Transverse colon (tissue), 4 donors: Measurements from ENCODE around the gene NSUN5. TPM values are rescaled to one million over a fixed set of nuclear protein-coding genes. Genes with fewer than 3 reads are reported as not detected.
A peak's percentile ranks its signal among the peaks of the same experiment; 100 is the strongest.
"Not testable (repeated sequence)": the region's sequence is repeated elsewhere in the genome, so short reads cannot be mapped to it uniquely, and the experiment has no call there.

Experiments used
- DNase-seq: peaks from one replicate; pipeline ENCODE4 v3.0.0-alpha.2; 2019
- H3K27ac ChIP-seq, 4 donors: fragments of 200-600 bp; sonication (generic); 2 replicates each; pipeline ENCODE4 v1.5.1; 2016 to 2018; ENCODE audit warnings: inconsistent platforms in 4 of 4
- H3K27me3 ChIP-seq: fragments of 200-600 bp; sonication (generic); 2 replicates; pipeline ENCODE4 v1.5.1; 2017; ENCODE audit warnings: inconsistent platforms
- H3K36me3 ChIP-seq, 4 donors: fragments of 200-600 bp; sonication (generic); 2 replicates each; pipeline ENCODE4 v1.5.1; 2017 to 2019; ENCODE audit warnings: inconsistent platforms in 4 of 4
- H3K4me1 ChIP-seq, 4 donors: fragments of 200-600 bp; sonication (generic); 2 replicates each; pipeline ENCODE4 v1.5.1; 2017 to 2020; ENCODE audit warnings: inconsistent platforms in 4 of 4
- H3K4me3 ChIP-seq, 4 donors: fragments of 200-600 bp; sonication (generic); 1 replicate in 1 of 4; 2 replicates in 3 of 4; pipeline versions ENCODE4 v1.5.1 to v1.6.1; 2017 to 2019; ENCODE audit warnings: inconsistent platforms in 4 of 4
- H3K9me3 ChIP-seq, 2 donors: fragments of 200-600 bp; sonication (generic); 2 replicates each; pipeline ENCODE4 v1.5.1; 2017 to 2019; ENCODE audit warnings: inconsistent platforms in 2 of 2
- CTCF ChIP-seq, 5 experiments: fragments of 200-600 bp in 3 of 5; fragments of 450-650 bp in 2 of 5; sonication (generic) in 3 of 5; IDR thresholded peaks; 1 replicate in 2 of 5; 2 replicates in 3 of 5; pipeline ENCODE4 v1.5.1; 2016 to 2017; ENCODE audit warnings: antibody characterized with exemption in 5 of 5, inconsistent platforms in 3 of 5, mild to moderate bottlenecking in 2 of 5, moderate library complexity in 1 of 5
- WGBS, 2 donors: methylation state at CpG; one replicate each; pipeline ENCODE4 v1.1.5; 2018; ENCODE audit warnings: low coverage in 1 of 2; 5-methylcytosine and 5-hydroxymethylcytosine counted together
- in situ Hi-C, 4 donors: fragments of 200-750 bp; cut with MboI; loops; one replicate each; pipeline versions ENCODE4 v1.15.0 to v1.15.1; 2017; ENCODE audit warnings: low sequenced_read_pairs in 3 of 4, low pct_ligation_motif_present in 1 of 4, low pct_unique_long_range_greater_than_20kb in 1 of 4
- intact Hi-C: fragments of 100-400 bp; cut with DNase I; formaldehyde crosslinking; loops from one replicate; pipeline ENCODE4 v1.15.1; 2023; ENCODE audit warnings: low total_unique reads
- total RNA-seq, 4 donors: library from RNA; depleted of rRNA; stranded (reverse); fragments of >200 nt; gene quantifications; one replicate each; pipeline ENCODE4 v1.1.0, GENCODE V29; 2016

NSUN5 gene
- total RNA-seq, 4 donors from 2014 or later, result 5.2 to 27.6 (median 14.8) TPM

DNA sequence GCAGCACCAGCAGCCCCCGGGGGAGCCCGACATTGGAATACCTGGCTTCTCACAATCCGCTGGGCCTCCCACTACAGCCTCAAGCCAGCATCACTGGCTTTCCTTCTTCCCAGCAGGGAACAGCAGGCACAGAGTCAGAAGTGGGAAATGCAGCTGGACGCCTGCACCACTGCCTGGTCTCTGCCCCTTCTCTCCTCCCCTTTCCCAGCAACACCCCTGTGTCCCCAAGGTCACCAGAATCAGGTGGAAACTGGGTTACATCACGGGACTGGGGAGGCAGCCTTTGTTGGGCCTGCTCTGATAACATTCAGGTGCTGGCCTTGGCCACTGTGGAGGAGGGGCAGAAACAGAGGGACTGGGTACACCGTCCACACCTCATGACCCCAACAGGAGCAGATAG, 16.8 kb upstream of the NSUN5 start:
- H3K4me1 ChIP-seq, H3K27me3 ChIP-seq, intact Hi-C loops, H3K36me3 ChIP-seq, in situ Hi-C loops, DNase-seq, H3K27ac ChIP-seq, H3K4me3 ChIP-seq, H3K9me3 ChIP-seq: not testable (repeated sequence)
- 90% methylated on average over 6 of the region's 6 CpGs; no CpG with 5 or more reads in 1 of the 2 donors for WGBS, 2 donors

DNA sequence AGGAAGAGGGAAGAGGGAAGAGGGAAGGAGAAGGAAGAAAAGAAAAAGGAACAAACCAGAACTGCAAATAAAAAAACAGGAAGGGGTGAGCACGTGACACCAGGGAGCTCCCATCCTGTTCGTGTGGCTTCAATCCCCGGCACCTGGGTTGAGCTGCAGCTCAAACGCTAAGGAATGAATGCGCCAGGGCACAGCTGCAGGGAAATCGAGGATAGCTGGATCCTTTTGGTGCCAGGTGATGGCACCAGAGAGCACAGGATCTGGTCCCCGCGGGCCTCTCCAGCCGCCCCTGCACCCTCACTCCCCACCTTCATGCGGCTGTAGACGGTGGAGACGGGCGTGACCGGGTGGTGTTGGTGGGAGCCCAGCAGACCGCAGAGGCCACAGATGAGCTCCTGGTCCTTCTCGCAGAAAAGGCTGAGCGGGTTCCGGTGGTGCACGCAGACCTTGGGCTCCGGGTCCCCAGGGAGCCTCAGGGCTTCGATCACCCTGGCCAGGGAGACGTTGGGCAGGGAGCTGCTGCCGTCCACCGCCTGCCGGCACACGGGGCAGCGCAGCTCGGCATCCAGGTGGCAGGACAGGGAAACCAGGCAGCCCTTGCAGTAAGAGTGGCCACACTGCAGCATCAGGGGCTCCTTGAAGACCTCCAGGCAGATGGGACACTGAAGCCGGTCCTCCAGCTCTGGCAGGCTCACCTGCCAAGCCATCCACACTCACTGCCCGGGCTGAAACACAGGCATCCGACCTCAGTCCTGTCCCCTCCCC, 15.6 kb upstream of the NSUN5 start:
- H3K4me1 ChIP-seq, intact Hi-C loops, in situ Hi-C loops, H3K27me3 ChIP-seq, H3K9me3 ChIP-seq, H3K36me3 ChIP-seq, H3K27ac ChIP-seq: not testable (repeated sequence)
- peak; percentile 46 for DNase-seq
- peak overlapping the region in 1 of 4 donors; percentile 33 for H3K4me3 ChIP-seq
- TF ChIP-seq CTCF (IDR thresholded peaks at IDR 0.05), result peak; percentile 37 to 47 (median 45)
- WGBS, 2 donors, result 0 to 31% methylated on average over 3 to 26 of the region's 31 CpGs

- peak overlapping the region in 1 of 4 donors; percentile 33 for H3K4me3 ChIP-seq
- H3K27ac ChIP-seq, H3K36me3 ChIP-seq, in situ Hi-C loops, H3K27me3 ChIP-seq, H3K9me3 ChIP-seq, H3K4me1 ChIP-seq, intact Hi-C loops, DNase-seq: not testable (repeated sequence)
- WGBS, 2 donors, result 67 to 72% methylated on average over 5 of the region's 5 CpGs
Observed at GRCh38 chr7:73323434-73324080, 14.9 kb upstream of the NSUN5 start.

DNA sequence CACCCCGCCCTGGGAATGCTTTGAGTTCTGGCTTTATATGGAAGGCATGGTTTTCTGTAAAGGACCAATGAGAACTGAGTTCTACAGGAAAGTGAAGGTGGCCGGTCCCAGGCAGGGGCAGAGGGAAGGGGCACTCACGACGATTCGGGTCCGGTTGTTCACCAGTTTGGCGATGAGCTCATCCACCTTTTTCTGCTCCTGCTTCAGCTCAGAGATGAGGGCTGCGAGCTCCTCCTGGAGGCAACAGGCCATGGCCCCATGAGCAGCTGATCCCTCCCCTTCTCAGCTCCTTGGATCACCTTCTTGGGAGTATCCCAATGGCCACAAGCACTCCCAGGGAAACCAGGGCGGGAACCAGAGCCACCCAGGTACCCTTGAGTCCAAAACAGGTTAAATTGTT, 11.4 kb upstream of the NSUN5 start:
- H3K9me3 ChIP-seq, H3K4me3 ChIP-seq, H3K36me3 ChIP-seq, H3K27ac ChIP-seq, H3K27me3 ChIP-seq, DNase-seq, in situ Hi-C loops, H3K4me1 ChIP-seq, intact Hi-C loops: not testable (repeated sequence)
- WGBS, 2 donors, result 84% methylated on average over 9 of the region's 9 CpGs; no CpG with 5 or more reads in 1 of the 2 donors

DNA sequence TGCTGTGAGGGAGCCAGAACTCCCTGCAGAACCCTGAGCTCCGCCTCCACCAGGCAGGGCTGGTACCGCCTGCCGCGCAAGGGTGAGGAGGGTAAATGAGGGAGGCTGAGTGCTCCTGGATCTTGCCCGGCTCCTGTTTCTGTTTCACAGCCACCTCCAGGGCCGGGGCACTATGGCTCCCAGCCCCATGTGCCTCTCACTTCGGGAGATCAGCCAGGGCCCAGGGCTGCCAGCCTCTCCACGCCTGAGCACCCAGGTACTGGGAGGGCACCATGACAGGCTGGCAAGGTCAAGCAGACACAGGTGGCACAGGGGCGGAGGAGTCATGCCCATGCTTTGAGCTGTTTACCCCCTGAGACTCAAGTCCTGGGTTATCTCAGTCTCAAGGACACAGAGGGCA, 10.9 kb upstream of the NSUN5 start:
- intact Hi-C loops, H3K4me3 ChIP-seq, H3K9me3 ChIP-seq, H3K27me3 ChIP-seq, DNase-seq, H3K36me3 ChIP-seq, H3K4me1 ChIP-seq, in situ Hi-C loops, H3K27ac ChIP-seq: not testable (repeated sequence)
- 85% methylated on average over 6 of the region's 9 CpGs; no CpG with 5 or more reads in 1 of the 2 donors for WGBS, 2 donors

- 86% methylated on average over 18 of the region's 18 CpGs; no CpG with 5 or more reads in 1 of the 2 donors for WGBS, 2 donors
- in situ Hi-C loops, H3K27ac ChIP-seq, DNase-seq, H3K27me3 ChIP-seq, intact Hi-C loops, H3K9me3 ChIP-seq, H3K4me1 ChIP-seq, H3K4me3 ChIP-seq, H3K36me3 ChIP-seq: not testable (repeated sequence)
Observed at GRCh38 chr7:73318656-73319204, 10.1 kb upstream of the NSUN5 start.
